Trophoblast cell (in vitro differentiated cells and primary cell): ENCODE results near the gene ITPRID1.
A peak's percentile ranks its signal among the peaks of the same experiment; 100 is the strongest.

ENCODE experiments used
- DNase-seq, 2 donors: peaks; one replicate each; pipeline ENCODE4 v3.0.0-alpha.2; 2016
- H2AFZ ChIP-seq: 2 replicates; pipeline ENCODE4 v1.6.1; 2013; ENCODE audit warnings: low read length, moderate library complexity, mild to moderate bottlenecking; ENCODE audit not compliant: insufficient read depth, poor library complexity
- H2AK5ac ChIP-seq: 2 replicates; pipeline ENCODE4 v1.6.1; 2013; ENCODE audit warnings: mild to moderate bottlenecking, low read length
- H2BK120ac ChIP-seq: 2 replicates; pipeline ENCODE4 v1.6.1; 2013; ENCODE audit warnings: low read length, mild to moderate bottlenecking, moderate library complexity; ENCODE audit not compliant: insufficient read depth, poor library complexity
- H2BK12ac ChIP-seq: 2 replicates; pipeline ENCODE4 v1.6.1; 2013; ENCODE audit warnings: mild to moderate bottlenecking, low read length, moderate library complexity
- H2BK5ac ChIP-seq: 2 replicates; pipeline ENCODE4 v1.6.1; 2013; ENCODE audit warnings: low read length, low read depth, moderate library complexity, mild to moderate bottlenecking; ENCODE audit not compliant: poor library complexity
- H3K14ac ChIP-seq: 2 replicates; pipeline ENCODE4 v1.6.1; 2013; ENCODE audit warnings: mild to moderate bottlenecking, low read length
- H3K18ac ChIP-seq: 2 replicates; pipeline ENCODE4 v1.6.1; 2013; ENCODE audit warnings: mild to moderate bottlenecking, low read length
- H3K23ac ChIP-seq: 2 replicates; pipeline ENCODE4 v1.6.1; 2013; ENCODE audit warnings: low read length
- H3K27ac ChIP-seq: 2 replicates; pipeline ENCODE4 v1.5.1; 2013; ENCODE audit warnings: low read depth, mild to moderate bottlenecking, inconsistent platforms, low read length, moderate library complexity
- H3K27me3 ChIP-seq: 2 replicates; pipeline ENCODE4 v1.6.1; 2013; ENCODE audit warnings: inconsistent platforms, mild to moderate bottlenecking, low read length, moderate library complexity; ENCODE audit not compliant: insufficient read depth
- H3K36me3 ChIP-seq, 2 experiments: 1 replicate in 1 of 2; 2 replicates in 1 of 2; pipeline ENCODE4 v1.6.1; 2013; ENCODE audit warnings: low read length in 2 of 2, mild to moderate bottlenecking in 2 of 2, moderate library complexity in 1 of 2; ENCODE audit not compliant: insufficient read depth in 2 of 2, control insufficient read depth in 1 of 2
- H3K4ac ChIP-seq: 2 replicates; pipeline ENCODE4 v1.6.1; 2013; ENCODE audit warnings: low read depth, mild to moderate bottlenecking, low read length, moderate library complexity
- H3K4me1 ChIP-seq, 2 experiments: 1 replicate in 1 of 2; 2 replicates in 1 of 2; pipeline ENCODE4 v1.6.1; 2013; ENCODE audit warnings: low read length in 2 of 2, mild to moderate bottlenecking in 2 of 2, moderate library complexity in 1 of 2; ENCODE audit not compliant: insufficient read depth in 2 of 2, control insufficient read depth in 1 of 2
- H3K4me2 ChIP-seq: 2 replicates; pipeline ENCODE4 v1.6.1; 2013; ENCODE audit warnings: inconsistent platforms, mild to moderate bottlenecking, low read length, moderate library complexity
- H3K4me3 ChIP-seq: 2 replicates; pipeline ENCODE4 v1.5.1; 2013; ENCODE audit warnings: mild to moderate bottlenecking, low read depth, low read length, inconsistent platforms
- H3K79me1 ChIP-seq: one replicate; pipeline ENCODE4 v1.6.1; 2013; ENCODE audit warnings: low read length
- H3K79me2 ChIP-seq: 2 replicates; pipeline ENCODE4 v1.6.1; 2013; ENCODE audit warnings: low read length, mild to moderate bottlenecking; ENCODE audit not compliant: control insufficient read depth, insufficient read depth, poor library complexity
- H3K9ac ChIP-seq: 2 replicates; pipeline ENCODE4 v1.6.1; 2013; ENCODE audit warnings: mild to moderate bottlenecking, low read length
- H3K9me3 ChIP-seq: 2 replicates; pipeline ENCODE4 v1.6.1; 2013; ENCODE audit warnings: low read depth, mild to moderate bottlenecking, control low read depth, inconsistent platforms, low read length; ENCODE audit not compliant: insufficient read depth
- H4K12ac ChIP-seq: 2 replicates; pipeline ENCODE4 v1.6.1; 2013; ENCODE audit warnings: low read depth, mild to moderate bottlenecking, low read length, moderate library complexity
- H4K8ac ChIP-seq: 2 replicates; pipeline ENCODE4 v1.6.1; 2013; ENCODE audit warnings: low read depth, mild to moderate bottlenecking, low read length, moderate library complexity
- H4K91ac ChIP-seq: one replicate; pipeline ENCODE4 v1.6.1; 2013; ENCODE audit warnings: low read depth, mild to moderate bottlenecking, low read length, moderate library complexity
- WGBS: extraction: QIAGEN DNeasy Blood & Tissue Kit; methylation state at CpG from one replicate; pipeline ENCODE4 v1.1.7; 2013; ENCODE audit warnings: missing lambda C conversion rate; ENCODE audit not compliant: insufficient read length, insufficient coverage; ENCODE audit errors: extremely low coverage; 5-methylcytosine and 5-hydroxymethylcytosine counted together

Gene ITPRID1

GRCh38 chr7:31508823-31509222 lies 5.1 kb upstream of the ITPRID1 start:
- no peak overlapping the region for H3K23ac ChIP-seq
- no CpG with 5 or more reads among the region's 5 CpGs for WGBS

GRCh38 chr7:31512166-31512565 lies 1.7 kb upstream of the ITPRID1 start:
- Histone ChIP-seq H3K4me2 (no peak overlapping the region), H3K14ac (no peak overlapping the region), H3K27ac (no peak overlapping the region), H3K4me3 (no peak overlapping the region), H2BK120ac (no peak overlapping the region), H3K23ac (no peak overlapping the region), H3K79me2 (no peaks in the 10 kb centered on the region), H4K8ac (no peak overlapping the region), H4K12ac (no peak overlapping the region), H4K91ac (no peak overlapping the region), H2AK5ac (no peak overlapping the region), H3K36me3 (no peaks in the 10 kb centered on the region), H3K9ac (no peak overlapping the region), H3K27me3 (no peaks in the 10 kb centered on the region), H2BK12ac (no peak overlapping the region), H3K9me3 (peaks cover 2% of the 10 kb centered on the region), H2BK5ac (no peak overlapping the region), H3K4me1 (no peaks in the 10 kb centered on the region), H3K4ac (no peak overlapping the region), H3K79me1 (no peaks in the 10 kb centered on the region), H3K18ac (no peak overlapping the region), H2AFZ (no peak overlapping the region)
- DNase-seq, result peak; percentile 7 to 50
- no CpG with 5 or more reads among the region's 2 CpGs for WGBS

More at GRCh38 chr7:31508823-31509222, 5.1 kb upstream of the ITPRID1 start:
- Histone ChIP-seq H3K79me2 (no peaks in the 10 kb centered on the region), H3K4me2 (no peak overlapping the region), H4K91ac (no peak overlapping the region), H3K18ac (no peak overlapping the region), H2BK120ac (no peak overlapping the region), H2AK5ac (no peak overlapping the region), H4K12ac (no peak overlapping the region), H2BK12ac (no peak overlapping the region), H3K27ac (no peak overlapping the region), H3K27me3 (no peaks in the 10 kb centered on the region), H3K4me1 (no peaks in the 10 kb centered on the region), H3K9me3 (no peaks in the 10 kb centered on the region), H3K9ac (no peak overlapping the region), H3K14ac (no peak overlapping the region), H2BK5ac (no peak overlapping the region), H4K8ac (no peak overlapping the region), H3K4me3 (no peak overlapping the region), H3K4ac (no peak overlapping the region), H3K79me1 (no peaks in the 10 kb centered on the region), H2AFZ (no peak overlapping the region), H3K36me3 (no peaks in the 10 kb centered on the region)
- no peak for DNase-seq

- H2AFZ ChIP-seq, result no peak overlapping the region
These were observed 3.0 kb downstream of the ITPRID1 start for GRCh38 chr7:31516680-31517502.

GRCh38 chr7:31517513-31517912 lies 3.6 kb downstream of the ITPRID1 start:
- Histone ChIP-seq H3K9ac (no peak overlapping the region), H3K27ac (no peak overlapping the region), H3K23ac (no peak overlapping the region), H3K9me3 (peaks cover 5% of the 10 kb centered on the region), H3K4ac (no peak overlapping the region), H3K36me3 (no peaks in the 10 kb centered on the region), H2BK120ac (no peak overlapping the region), H3K4me2 (no peak overlapping the region), H4K8ac (no peak overlapping the region), H4K12ac (no peak overlapping the region), H4K91ac (no peak overlapping the region), H3K27me3 (no peaks in the 10 kb centered on the region), H3K18ac (no peak overlapping the region), H2BK12ac (no peak overlapping the region), H2AK5ac (no peak overlapping the region), H3K14ac (no peak overlapping the region), H2BK5ac (no peak overlapping the region), H2AFZ (no peak overlapping the region), H3K4me3 (no peak overlapping the region), H3K79me1 (no peaks in the 10 kb centered on the region), H3K4me1 (no peaks in the 10 kb centered on the region), H3K79me2 (no peaks in the 10 kb centered on the region)
- WGBS, result no CpG with 5 or more reads among the region's 31 CpGs
- DNase-seq, result no peak

More at GRCh38 chr7:31516680-31517502, 3.0 kb downstream of the ITPRID1 start:
- Histone ChIP-seq H3K79me1 (no peaks in the 10 kb centered on the region), H3K27ac (no peak overlapping the region), H3K23ac (no peak overlapping the region), H3K18ac (no peak overlapping the region), H4K12ac (no peak overlapping the region), H2AK5ac (no peak overlapping the region), H3K14ac (no peak overlapping the region), H2BK120ac (no peak overlapping the region), H3K27me3 (no peaks in the 10 kb centered on the region), H4K8ac (no peak overlapping the region), H3K4ac (no peak overlapping the region), H3K4me1 (no peaks in the 10 kb centered on the region), H3K9me3 (peaks cover 5% of the 10 kb centered on the region), H4K91ac (no peak overlapping the region), H3K36me3 (no peaks in the 10 kb centered on the region), H3K79me2 (no peaks in the 10 kb centered on the region), H3K4me3 (no peak overlapping the region), H3K4me2 (no peak overlapping the region), H3K9ac (no peak overlapping the region), H2BK5ac (no peak overlapping the region), H2BK12ac (no peak overlapping the region)
- no CpG with 5 or more reads among the region's 16 CpGs for WGBS
- no peak for DNase-seq
